ENCODE data around the gene METTL9.
"Not testable (repeated sequence)": the region's sequence is repeated elsewhere in the genome, so short reads cannot be mapped to it uniquely, and the experiment has no call there.

Gene METTL9

DNA sequence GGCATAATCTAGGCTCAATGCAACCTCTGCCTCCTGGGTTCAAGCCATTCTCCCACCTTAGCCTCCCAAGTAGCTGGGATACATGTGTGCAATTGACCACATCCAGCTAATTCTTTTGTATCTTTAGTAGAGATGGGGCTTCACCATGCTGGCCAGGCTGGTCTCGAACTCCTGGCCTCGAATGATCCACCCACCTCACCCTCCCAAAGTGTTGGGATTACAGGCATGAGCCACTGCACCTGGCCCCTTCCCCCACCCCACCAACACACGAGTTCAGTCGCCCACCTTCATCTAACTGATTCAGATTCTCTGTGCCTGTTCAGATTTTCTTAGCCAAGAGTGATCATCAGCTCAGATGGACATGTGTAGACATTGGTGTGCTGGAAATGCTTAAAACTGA lies 25.0 kb upstream of the METTL9 start:
- no peak for DNase-seq

DNA sequence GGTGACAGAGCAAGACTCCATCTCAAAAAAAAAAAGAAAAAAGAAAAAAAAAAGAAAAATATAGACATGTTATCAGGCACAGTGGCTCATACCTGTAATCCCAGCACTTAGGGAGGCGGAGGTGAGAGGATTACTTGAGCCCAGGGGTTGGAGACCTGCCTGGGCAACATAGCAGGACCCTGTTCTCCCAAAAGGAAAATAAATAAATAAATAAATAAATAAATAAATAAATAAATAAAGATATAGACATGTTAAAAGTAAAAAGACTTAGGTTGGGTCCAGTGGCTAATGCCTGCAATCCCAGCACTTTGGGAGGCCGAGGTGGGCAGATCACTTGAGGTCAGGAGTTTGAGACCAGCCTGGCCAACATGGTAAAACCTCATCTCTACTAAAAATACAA lies 23.1 kb upstream of the METTL9 start:
- DNase-seq: not testable (repeated sequence)

DNA sequence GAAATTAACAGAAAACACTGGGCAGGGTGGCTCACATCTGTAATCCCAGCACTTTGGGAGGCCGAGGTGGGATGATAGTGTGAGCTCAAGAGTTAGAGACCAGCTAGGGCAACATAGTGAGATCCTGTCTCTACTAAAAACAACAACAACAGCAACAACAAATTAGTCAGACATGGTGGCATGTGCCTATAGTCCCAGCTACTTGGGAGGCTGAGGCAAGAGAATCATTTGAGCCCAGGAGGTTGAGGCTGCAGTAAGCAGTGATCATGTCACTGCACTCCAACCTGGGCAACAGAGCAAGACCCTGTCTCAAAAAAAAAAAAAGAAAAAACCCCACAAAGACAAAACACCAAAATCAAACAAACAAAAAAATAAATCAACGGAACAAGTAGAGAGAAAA lies 21.9 kb upstream of the METTL9 start:
- not testable (repeated sequence) for DNase-seq

DNA sequence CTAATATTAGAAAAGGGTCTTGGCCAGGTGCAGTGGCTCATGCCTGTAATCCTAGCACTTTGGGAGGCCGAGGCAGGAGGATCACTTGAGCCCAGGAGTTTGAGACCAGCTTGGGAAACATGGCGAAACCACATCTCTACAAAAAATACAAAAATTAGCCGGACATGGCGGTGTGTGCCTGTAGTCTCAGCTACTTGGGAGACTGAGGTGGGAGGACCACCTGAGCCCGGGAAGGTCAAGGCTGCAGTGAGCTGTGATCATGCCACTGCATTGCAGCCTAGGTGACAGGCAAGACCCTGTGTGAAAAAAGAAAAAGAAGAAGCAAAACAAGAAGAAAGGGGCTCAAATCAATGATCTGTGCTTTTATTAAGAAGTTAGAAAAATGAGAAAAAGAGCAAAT lies 21.1 kb upstream of the METTL9 start:
- DNase-seq: not testable (repeated sequence)

DNA sequence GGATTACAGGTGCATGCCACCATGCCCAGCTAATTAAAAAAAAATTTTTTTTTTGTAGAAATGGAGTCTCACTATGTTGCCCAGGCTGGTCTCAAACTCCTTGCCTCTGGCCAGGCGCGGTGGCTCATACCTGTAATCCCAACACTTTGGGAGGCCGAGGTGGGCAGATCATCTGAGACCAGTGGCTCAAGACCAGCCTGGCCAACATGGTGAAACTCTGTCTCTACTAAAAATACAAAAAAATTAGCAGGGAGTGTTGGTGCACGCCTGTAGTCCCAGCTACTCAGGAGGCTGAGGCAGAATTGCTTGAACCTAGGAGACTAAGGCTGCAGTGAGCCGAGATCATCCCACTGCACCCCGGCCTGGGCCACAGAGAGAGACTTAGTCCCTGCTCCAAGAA lies 19.2 kb upstream of the METTL9 start:
- not testable (repeated sequence) for DNase-seq

DNA sequence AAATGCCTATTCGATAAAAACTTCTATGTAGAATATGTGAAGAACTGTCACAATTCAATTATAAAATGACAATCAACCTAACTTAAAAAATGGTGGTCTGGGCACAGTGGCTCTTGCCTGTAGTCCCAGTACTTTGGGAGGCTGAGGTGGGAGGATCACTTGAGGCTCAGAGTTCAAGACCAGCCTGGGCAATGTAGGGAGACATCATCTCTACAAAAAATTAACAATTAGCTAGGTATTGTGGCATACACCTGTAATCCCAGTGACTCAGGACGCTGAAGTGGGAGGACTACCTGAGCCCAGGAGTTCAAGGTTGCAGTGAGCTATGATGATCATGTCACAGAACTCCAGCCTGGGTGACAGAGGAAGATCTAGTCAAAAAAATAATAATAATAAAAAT lies 18.6 kb upstream of the METTL9 start:
- DNase-seq: no peak

DNA sequence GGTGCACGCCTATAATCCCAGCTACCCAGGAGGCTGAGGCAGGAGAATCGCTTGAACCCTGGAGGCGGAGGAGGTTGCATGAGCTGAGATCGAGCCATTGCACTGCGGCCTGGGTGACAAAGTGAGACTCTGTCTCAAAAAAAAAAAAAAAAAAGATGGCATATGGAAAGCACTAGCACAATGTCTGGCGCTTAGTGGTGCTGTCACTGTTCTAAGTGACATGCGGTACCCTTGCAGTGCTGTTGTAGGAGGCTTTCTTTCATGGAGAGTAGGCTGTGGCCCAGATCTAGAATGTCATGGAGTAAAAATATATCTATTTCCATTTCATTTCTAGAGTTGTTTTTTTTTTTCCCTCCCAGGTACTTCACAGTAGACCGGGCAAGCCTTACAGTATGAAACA lies 14.6 kb upstream of the METTL9 start:
- DNase-seq: no peak

DNA sequence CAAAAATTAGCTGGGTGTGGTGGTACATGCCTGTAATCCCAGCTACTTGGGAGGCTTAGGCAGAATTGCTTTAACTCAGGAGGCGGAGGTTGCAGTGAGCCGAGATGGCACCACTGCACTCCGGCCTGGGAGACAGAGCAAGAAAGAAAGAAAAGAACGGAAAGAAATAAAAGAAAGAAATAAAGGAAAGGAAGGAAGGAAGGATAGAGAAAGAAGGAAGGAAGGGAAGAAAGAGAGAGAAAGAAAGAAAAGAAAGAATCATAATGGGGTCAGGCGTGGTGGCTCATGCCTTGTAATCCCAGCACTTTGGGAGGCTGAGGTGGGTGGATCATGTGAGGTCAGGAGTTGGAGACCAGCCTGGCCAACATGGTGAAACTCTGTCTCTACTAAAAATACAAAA lies 10.8 kb upstream of the METTL9 start:
- DNase-seq: not testable (repeated sequence)

DNA sequence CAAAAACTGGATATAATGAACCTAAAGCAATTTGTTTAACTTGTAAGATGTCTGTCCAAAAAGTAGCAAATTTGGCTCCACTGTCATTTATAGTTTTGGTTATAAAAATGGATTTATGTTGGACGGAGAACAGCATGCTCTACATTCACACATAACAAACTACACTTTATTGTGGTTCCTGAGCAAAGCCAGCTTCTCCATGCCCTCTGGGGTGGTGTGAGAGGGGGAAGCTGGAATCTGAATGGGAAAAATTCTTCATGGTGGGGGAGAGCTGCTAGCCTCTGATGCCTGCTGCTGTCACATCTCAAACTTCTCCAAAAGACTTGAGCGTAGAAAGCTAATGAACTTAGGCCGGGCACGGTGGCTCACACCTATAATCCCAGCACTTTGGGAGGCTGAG lies 9.8 kb upstream of the METTL9 start:
- DNase-seq: no peak

DNA sequence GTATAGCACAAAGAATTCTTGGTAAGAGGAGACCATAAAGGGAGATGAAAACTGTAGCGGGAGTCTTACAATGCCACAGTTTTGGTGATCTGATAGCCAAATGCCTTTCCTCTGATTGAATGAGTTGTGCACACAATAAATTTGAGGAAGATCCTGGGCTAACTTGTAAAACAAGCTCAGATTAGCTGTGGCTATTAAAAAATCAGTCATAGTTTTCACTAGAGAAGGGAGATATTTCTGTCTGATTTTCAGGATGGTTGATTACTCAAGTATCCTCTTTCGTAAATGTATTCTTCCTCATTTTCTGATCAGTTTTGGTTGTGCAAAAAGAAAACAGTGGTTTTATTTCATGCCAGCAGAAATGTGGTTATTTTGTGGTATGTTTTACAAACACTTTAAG lies 9.1 kb upstream of the METTL9 start:
- DNase-seq: no peak

DNA sequence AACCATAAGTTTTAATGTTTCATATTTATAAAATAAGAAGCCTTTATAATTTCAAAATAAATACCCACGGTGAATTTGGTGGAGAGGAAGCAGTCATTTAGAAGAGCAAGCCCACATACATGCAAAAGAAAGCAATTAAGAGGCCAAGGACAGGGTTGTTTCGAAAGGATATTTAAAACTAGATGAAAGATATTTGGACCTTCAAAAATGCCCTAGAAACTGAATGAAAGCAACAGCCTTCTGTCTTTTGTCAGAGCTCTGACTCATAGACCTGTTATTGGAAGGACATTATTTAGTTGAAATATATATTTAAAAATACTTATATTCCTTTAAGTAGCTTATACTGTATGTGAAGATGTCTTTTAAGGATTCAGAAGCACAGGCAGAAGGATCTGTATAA lies 8.6 kb upstream of the METTL9 start:
- no peak for DNase-seq

DNA sequence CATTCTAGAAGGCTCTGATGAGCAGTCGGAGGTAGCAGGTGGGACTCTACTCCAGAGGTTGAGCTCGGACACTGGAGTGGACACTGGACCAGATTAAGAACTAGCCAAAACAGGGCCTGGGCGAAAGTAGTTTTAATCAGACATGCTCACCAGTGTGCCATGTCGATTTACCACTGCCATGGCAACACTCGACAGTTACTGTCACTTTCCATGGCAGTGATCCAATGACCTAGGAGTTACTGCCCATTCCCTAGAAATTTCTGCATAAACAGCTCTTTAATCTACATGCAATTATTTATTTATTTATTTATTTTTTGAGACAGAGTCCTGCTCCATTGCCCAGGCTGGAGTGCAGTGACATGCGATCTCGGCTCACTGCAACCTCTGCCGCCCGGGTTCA lies 7.2 kb upstream of the METTL9 start:
- no peak for DNase-seq

DNA sequence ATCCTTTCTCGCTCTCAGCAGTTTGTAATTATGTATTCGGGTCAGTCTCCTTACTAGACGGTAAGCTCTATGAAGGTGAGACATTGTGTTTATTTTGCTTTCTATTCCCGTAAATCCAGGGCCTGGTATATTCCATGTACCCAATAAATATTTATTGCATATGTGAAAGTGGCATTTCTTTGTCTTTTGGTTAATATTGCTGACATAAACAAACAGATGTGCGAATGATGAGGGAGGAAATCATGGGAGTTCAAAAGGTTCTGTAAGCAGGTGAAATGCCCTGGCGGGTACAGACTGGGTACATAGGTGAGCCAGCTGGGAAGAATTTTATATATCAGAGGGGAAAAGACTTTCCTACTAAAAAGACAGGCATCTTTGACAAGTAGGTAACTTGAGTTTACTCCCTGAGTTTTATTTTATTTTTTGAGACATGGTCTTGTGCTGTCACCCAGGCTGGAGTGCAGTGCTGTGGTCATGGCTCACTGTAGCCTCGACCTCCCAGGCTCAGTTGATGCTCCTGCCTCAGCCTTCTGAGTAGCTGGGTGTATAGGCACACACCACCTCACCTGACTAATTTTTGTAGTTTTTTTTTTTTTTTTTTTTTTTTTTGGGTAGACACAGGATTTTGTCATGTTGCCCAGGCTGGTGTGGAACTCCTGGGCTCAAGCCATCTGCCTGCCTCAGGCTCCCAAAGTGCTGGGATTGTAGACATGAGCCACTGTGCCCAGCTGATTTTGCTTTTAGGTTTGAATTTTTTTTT lies 5.7 kb upstream of the METTL9 start:
- no peak for DNase-seq

DNA sequence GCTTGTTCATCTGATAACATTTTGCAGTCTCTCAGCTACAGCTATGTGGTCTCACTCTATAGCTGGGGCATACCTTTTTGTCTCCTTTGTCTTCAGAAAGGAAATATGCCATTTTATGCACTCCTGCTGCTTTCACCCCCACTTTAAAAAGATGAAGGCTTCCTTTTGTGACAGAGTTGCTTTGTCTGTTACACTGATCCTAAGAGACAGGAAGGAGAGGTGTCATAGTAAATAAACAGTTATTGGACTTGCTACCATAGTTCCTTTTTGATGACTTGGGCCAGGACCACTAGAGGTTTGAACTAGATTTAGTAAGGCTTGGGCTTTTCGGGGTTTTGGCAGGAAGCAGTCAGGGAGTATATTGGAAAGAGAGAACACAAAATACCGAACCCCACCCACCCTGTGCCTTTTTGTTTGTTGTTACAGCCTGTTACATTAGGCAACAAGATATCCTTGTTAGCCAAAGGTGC lies 1.8 kb upstream of the METTL9 start:
- no peak for DNase-seq

DNA sequence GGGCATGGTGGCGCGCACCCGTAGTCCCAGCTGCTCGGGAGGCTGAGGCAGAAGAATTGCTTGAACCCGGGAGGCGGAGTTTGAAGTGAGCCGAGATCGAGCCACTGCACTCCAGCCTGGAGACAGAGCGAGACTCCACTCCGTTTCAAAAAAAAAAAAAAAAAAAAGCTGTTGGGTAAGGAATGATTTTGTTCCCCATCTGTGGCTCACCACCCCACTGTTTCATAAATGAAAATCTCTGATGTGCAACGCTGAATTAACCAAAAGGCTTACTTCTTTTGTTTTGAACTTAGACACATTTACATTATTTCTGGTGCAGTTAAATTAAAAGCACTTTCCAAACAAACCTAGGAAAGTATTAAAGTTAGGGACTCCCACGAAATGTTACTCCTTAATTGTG lies 1.2 kb upstream of the METTL9 start:
- no peak for DNase-seq

DNA sequence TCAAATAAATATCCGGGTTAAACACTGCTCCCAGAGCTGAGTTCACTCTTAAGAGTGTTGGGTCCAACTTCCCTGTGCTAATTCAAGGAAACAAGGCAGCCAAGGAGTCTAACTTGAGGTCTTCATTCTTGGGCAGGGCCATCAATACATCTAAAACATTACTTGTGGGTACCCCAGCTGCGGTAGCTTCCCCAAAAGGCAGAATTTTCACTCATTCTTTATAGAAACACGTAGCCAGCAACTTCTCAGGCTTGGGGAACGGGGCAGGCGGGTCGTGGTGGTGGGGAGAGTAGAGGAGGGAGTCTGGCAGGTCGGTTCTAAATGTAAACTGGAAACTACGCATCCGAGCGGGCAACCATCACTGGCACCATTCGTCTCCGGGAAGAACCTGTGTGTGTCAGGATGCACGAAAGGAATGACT lies 666 bp upstream of the METTL9 start:
- DNase-seq: peak in 5 of 14 donors; percentile 32 to 66 (median 55)

DNA sequence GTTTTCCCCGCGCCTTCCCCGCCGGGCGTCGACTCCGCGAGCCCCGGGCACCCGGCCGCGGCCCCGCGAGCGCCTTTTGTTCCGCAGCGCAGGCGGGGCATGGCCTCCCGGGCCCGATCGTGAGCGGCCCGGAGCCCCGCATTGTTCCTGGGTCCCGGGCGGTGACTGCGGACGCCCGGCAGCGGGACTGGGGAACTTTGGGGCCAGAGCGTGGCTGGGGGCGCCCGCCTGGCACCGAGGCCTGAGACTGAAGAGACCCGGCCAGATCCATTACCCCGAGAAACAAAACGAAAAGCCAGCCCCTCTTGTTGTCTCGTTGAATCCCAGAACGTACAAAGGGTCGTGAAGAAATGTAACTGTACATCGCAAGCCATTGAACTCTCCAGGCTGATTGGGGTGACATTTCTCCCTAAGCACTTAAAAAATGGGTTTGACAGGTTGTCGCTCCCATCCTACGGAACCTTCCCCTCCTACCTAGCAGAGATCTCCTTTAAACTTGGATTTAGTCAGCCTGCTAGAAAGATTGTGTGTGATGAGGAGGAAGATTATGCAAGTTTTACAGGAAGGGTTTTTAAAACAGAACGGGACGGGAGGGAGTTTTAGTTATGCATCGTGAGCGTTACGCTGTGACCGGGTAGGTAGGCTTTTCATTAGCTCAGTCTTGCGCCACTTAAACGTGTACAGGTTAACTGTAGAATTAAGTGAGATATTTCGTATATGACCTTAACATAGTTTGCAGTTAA lies 825 bp downstream of the METTL9 start:
- peak in 5 of 14 donors; percentile 11 to 60 (median 43) for DNase-seq

DNA sequence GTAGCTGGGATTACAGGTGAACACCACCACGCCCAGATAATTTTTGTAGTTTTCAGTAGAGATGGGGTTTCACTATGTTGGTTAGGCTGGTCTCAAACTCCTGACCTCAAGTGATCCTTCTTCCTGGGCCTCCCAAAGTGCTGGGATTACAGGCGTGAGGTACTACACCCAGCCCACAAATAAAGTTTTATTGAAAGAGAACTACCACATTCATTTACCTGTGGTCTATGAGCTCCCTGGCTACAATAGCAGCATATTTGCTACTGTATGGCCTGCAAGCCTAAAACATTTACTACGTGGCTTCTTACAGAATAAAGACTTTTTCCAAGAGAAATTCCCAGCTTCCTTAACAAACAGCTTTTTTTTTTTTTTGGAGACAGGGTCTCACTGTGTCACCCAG lies 3.4 kb downstream of the METTL9 start:
- DNase-seq: no peak

DNA sequence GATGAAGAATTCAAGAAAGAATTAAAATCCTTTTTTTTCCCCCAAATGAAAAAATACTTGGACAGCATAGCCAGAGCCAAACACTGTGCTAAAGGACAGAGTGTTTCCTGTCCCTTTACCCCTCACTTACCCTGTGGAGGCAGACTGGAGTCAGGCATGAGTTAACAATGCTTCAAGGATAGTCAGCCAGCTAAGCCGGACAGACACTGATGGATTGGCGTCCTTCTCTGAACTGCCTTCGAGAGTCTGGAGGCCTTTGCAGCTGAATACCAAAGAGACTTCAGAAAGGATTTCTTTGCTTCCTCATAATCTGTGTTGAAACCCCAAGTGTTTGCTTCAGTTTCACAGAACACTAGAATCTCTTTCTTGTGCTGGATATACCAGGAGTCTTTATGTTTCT lies 4.6 kb downstream of the METTL9 start:
- peak in 4 of 14 donors; percentile 6 to 20 (median 8) for DNase-seq

DNA sequence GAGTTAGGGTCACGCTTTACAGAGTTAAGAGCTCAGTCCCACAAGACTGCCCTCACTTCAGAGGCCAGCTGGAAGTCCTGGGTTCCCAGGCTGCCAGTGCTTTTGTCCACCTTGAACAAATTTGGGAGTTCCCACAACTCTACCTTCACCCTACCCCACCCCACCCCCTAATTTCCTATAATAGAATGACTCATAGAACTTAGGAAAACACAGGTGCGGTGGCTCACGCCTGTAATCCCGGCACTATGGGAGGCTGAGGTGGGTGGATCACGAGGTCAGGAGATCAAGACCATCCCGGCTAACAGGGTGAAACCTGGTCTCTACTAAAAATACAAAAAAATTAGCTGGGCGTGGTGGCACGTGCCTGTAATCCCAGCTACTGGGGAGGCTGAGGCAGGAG lies 6.5 kb downstream of the METTL9 start:
- DNase-seq: not testable (repeated sequence)

DNA sequence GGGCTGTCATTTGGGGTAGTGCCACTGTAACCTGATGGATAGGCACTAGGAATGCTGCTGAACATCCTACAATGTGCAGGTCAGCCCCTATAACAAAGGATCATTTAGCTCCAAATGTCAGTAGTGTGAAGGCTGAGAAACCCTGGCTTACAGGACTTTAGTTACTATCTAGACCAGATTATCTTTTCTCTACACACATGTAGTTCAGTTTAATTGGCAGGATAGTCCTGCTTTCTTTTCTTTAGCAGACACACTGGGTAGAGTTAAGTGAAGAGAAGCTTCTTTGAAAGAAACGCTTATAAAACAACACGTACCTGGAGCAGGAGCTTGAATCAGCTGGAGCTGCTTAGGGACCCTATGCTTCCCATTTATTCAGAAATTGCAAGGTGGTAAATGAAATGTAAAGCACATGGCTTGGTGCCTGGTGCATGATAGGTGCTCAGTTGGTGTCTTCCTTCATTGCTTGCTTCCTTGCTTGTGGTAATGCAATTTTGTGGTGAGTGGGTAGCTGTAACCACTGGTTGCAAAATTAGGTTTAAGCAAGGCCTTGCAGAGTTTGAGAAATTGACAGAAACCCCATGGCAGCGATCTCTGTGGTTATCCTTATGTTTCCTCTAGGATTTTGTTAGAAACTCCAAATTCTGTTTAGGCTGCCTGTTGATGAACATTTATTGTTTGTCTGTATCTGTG lies 9.4 kb downstream of the METTL9 start:
- DNase-seq: no peak

DNA sequence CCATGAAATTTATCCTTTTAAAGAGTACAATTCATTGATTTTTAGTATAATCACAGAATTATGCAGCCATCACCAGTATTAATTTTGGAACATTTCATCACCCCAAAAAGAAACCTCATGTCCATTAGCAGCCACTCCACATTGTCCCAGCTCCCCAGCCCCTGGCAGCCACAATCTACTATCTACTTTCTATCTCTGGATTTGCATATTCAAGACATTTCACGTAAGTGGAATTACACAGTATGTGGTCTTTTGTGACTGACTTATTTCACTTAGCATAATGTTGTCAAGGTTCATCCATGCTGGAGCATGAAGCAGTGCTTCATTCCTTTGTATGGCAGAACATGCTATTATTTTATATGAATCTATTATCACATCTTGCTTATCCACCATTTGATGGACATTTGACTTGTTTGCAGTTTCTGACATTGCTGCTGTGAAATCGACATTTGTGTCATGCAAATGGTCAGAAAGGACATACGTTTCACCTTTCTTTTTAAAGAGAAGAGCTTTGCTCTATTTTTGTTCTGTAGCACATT lies 10.7 kb downstream of the METTL9 start:
- DNase-seq: no peak

DNA sequence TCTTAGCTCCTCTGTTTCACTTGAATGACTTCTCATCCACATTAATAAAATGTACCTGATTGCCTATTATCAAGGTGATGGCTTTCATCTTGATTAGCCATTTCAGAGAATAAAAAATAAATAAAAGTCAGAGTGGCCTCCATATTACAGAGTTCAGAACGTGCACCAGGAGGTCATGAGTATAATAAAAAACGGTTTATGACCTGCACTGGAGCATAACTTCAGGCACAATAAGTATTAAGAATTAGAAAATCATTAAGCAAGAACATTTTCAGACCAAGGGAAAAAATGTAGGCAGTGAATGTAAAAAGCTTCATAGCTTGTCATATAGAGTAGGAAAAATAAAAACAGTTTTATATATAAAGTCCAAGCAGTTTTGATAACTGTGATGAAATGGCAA lies 11.4 kb downstream of the METTL9 start:
- DNase-seq: no peak

Measured in C1 segment of cervical spinal cord (tissue), 14 donors.